ENCODE results near the gene FAM229B.
"Not testable (repeated sequence)": the region's sequence is repeated elsewhere in the genome, so short reads cannot be mapped to it uniquely, and the experiment has no call there.

The FAM229B gene

DNA sequence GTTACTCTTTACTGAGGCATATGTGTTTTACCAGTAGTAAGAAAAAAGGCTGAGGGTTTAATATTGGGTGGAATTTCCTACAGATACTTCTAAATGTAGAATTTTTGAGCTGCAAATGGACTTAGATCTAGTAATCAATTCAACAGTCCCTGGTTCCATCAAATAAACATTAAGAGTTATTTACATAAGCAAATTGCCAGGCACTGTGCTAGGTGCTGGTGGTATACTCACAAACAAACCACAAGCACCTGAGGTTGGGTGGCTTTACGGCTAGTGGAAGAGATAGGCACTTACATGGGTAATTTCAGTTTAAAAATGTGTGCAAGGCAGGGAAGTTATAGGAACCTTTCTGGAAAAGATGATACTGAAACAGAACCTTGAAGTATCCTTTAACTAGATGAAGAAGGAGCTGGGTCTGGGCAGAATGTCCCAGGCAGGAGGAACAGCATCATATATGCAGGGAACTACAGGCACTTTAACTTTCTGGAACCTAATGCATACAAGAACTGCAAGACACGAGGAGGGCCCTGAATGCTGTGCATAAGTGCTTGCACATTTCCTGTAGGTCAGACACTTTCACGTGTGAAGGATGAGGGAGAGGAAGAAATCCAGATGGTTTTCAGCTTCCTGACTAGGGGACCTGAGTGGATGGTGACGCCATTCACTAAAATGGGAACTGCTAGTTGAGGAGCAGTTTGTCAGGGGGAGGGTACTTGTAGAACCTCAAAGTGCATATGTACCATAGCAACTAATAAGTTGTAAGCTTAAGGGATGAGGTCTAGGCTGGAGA lies 29.0 kb upstream of the FAM229B start:
- DNase-seq, result no peak

DNA sequence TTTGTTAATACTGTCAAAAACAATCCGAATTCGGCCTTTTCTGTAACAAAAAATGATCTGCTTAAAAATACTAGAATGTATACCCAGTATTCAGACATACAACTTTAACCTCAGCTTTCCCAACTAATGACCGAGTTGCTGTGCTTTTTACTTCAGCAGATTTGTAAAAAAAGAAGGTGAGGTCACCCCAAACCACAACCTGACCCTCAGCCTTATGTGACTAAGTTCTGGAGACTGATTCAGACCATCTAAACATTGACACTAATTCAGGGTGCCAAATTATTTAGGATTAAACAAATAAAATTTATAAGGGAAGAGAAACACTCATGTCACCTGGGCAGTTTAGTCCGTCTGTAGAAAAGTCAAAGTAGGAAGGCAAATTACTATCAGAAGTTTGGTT lies 25.8 kb upstream of the FAM229B start:
- no peak for DNase-seq

DNA sequence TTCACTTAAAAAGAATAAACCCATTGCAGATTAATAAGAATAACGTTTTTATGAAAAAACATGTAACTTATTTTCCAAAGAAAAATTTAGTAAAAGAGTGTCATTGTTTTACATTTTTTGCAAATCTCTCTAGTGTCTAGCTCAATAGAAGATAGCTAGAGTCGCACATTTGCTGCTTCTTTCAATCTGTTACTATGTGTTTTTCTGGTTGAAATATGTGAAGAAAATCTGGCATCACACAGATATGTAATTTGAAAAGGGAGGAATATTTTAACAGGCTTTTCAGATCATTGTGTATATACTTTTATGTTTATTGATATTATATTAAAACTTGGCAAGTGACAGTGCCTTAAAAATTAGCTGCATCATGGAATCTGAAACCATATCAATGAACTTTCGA lies 24.4 kb upstream of the FAM229B start:
- DNase-seq, result no peak

DNA sequence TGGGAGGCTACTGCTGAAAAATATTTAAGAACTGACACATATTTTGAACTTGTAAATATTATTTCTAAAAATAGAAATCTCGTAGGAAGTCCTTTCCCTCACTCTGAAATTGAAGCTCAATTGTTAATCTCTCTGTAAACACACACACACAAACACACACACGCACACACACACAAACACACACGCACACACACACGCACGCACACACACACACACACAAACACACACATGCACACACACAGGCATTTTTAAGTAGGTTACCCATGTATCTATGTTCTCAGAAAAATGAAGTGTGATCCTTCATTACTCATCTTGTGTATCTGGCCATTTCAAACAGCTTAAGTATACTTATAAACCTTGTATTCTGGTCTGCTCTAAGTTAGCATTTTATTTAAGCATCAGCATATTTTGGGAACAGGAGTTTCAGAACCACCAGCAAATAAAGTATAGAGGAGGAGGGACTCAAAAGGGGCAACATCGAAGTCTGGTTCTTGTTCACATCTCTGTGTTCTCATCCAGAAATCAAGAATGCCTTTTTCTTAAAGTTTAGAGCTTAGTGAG lies 21.9 kb upstream of the FAM229B start:
- DNase-seq, result no peak

DNA sequence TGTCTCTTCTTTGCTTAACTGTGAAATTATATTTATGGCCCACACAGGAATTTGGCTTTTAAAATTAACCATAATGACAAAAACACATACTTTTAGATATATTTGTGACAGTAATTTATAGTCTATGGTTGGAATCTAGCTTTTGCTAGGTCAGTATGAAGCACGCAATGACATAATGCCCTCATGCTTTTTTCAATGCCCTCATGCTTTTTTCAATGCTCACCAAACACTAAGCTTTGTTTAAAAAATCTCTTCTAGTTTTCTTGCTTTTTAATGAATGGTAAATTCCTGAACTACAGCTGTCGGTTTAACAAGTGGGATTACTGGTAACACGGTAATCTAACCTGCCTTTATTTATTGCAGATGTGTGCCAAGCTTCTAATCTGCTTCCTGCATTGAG lies 20.8 kb upstream of the FAM229B start:
- DNase-seq, result no peak

DNA sequence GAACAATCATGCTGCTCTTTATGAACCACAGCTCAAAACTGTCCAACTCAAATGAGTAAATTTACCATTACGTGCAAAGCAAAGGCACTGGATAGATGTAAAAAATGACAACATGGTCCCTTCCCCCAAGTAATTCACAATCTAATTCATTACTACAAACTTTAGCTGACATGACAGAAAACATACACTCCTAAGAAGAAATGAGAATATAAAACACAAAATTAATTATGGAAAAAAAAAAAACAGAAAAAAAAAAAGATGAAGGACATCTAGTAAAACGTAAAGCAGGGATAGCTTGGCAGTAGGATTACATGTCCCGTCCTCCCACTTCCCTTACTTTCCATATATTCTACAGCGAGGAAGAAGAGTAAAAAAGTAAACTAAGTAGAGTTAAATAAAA lies 5.8 kb upstream of the FAM229B start:
- DNase-seq, result no peak

DNA sequence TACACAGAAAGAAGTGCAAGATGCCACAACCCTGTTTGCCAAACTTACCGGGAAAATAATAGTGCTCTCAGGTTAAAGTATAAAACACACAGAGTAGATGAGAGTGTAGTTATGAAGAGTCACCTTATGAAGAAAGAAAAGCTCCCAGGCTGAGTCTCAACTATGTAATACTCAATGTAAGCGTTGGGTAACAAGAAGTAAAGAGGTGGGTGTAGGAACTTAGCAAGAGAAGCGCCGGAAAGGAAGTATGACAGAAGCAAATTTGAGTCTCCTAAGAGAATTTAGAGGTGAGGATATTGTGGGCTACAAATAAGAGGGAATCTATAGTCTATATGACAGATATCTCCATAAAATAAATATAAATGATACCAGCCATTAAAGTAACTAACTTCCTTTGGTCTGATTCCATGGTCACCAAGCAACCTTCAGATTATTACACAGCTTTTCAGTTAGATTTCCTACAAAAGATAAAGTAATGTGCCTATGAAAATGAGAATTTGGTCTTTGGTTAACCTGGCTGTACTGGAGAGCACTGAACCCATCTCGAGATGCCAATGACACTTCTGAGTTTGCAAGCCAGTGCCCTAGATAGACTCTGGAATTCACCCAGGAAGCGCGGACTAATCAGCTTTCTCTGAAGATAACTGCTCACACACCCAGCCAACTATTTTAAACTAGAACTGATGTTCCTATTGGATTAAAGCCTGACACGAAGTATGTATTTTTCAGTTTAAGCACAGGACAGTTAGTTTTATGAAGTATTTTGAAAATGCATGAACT lies 1.9 kb upstream of the FAM229B start:
- no peak for DNase-seq

DNA sequence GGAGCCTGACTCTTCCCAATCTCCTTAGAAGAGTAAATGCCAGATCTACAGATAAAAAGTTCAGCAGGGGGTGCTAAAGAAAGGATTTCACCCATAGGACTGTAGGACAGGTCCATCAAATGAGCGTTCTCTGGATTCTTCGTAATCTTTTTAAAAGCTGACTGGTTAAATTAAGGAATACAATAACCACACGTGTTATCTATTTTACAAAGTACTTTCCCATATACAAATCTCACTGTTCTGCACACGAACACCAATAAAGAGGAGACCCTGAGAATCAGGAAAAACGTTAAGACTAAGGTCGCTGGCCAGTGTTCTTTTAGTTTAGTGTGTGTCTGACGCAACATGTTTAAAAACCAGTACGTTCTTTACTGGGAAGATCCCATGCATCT lies 651 bp upstream of the FAM229B start:
- DNase-seq, result no peak

DNA sequence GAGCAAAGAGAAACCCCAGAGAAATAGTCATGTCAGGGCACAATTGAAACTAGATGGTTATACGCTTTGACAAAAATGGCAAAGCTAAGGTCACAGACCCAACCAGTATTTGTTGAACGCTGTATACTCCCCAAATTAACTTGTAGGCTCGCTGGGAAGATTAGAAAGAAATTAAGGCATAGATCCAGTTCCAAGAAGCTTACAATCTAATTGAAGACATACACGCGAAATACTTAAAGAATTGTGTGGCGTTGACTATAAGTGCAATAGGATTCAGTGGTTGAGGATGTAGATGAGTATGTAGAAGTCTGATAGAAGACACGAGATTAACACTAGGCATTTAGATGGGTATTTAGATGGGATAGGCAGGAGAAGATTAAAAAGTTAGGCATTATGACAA lies 525 bp downstream of the FAM229B start:
- DNase-seq, result no peak

DNA sequence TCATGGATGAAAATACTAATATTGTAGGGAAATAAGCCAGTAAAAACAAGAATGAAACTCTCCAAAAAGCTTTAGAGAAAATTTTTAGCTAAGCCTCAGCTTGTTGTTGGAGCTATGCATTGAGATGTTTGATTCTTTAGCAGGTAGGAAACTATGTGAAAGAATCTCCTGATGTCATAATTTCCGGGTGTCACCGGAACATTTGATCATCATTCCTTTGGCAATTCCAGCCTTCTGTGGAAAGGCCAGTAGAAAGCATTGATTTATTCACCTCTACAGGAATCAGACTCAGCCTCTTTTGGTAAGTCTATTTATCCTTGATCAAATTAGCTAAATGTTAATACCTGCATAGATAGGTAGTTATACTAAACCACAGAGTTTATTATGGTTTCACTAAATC lies 9.5 kb downstream of the FAM229B start:
- no peak for DNase-seq

DNA sequence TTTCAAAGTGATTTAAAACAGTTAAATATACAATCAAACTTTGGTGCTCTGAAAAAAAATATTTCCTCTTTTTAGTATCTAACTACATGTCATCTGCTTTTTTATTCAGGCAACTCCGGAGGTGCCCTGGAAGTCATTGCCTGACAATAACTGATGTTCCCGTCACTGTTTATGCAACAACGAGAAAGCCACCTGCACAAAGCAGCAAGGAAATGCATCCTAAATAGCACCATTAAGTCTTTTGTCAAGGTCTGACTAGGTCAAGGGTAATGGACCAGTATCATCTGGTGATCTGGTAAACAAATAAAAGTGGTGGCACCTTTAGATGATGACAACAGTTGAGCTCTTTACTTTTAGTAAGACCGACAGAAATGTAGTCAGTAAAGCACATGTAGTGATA lies 13.2 kb downstream of the FAM229B start:
- no peak for DNase-seq

DNA sequence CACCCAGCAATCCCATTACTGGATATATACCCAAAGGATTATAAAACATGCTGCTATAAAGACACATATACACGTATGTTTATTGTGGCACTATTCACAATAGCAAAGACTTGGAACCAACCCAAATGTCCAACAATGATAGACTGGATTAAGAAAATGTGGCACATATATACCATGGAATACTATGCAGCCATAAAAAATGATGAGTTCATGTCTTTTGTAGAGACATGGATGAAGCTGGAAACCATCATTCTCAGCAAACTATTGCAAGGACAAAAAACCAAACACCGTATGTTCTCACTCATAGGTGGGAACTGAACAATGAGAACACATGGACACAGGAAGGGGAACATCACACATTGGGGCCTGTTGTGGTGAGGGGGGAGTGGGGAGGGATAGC lies 18.6 kb downstream of the FAM229B start:
- not testable (repeated sequence) for DNase-seq

DNA sequence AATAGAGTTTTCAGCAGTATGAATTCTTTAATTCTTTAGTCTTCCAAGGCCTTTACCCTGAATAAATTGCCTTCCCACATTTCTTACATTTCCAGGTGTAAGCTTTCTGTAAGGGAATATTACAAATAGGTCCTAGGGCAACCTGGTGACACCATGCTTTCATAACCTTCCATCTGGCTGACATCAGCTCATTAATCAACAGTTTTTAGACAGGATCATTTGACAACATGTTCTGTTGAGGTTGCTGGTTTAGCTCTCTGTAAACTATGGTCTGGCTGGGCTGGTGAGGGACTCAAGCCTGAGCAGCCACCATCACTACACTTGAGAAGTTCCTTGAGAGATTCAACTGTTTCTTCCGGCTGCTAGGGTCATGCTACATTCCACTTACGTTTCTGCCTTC lies 19.2 kb downstream of the FAM229B start:
- no peak for DNase-seq

DNA sequence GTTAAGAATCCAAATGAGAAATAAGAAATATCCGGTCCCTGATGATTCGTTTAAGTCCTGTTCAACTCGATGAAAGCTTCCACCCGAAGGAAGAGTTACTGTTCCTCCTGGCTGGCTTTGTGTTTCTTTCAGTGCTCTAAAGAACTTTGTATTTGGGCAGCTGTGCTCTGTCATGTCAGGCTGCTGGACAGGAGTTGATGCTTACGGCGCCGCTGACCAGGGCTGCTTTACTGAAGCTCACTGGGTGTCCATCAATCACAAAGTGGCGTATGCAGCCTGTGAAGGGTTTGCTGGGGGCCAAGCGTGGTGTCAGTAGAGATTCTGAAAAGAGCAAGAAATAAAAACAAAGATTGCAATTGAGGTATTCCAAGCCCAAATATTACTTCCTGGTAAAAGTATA lies 21.9 kb downstream of the FAM229B start:
- DNase-seq, result peak; percentile 19

DNA sequence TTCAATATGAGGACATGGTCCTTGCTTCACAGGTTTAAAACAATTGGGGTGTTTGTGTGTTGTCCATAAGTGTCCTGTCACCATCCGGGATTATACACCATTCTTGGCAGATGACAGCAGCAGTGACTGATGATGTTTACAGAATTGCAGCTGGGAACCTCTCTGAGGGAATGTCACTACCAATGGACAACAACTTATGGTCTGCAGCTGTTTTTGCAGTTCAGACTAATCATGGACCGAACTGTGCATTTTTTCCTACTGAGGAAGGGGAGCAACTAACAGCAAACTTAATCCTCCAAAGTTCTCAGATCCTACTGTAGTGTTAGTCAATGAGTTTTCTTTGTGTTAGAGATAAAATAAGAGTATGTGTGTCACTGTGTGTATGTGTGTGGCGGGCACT lies 26.0 kb downstream of the FAM229B start:
- no peak for DNase-seq

DNA sequence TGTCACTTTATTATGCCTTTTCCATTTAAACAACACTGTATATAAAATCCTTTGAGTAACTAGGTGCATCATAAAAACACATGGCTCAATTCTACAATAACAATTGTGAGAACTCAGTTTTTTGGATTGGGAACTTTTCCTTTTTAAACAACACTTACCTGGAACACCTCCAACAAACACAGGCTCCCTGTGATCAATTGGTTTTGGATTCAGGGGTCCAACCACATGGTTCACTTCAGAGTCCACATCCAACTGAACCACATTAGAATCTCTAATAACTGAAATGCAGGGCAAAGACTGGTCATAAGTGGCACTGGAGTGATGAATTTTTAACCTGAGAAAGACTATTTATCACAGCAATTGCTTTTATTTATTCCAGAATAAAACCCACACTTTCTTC lies 26.5 kb downstream of the FAM229B start:
- DNase-seq, result no peak

DNA sequence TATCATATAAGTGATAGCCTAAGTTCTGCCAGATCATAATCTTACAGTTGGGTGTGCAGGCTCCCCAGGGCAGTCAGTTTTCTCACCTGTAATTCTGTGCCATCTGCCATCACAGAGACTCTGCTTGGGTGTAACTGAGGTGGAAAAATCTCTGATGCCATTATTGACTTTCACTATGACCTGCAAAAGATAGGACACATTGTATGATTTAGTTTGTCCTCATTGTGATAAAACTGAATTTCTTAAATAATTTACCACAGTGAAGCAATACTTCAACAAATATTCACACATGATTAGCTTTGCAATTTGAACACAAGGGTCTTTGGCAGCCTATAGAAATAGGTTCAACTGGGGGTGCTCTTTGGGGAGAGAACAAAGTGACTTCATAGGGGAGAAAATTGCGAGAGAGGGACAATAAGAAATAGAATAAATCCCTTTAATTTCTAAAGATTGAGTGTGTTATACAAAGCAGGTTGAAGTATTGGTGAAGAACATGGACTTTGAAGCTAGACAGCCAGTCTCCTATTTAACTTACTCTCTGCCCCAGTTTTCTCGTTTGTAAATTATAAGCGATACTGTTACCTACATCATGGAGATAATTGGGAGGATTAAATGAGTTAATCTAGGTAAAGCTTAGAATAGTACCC lies 27.3 kb downstream of the FAM229B start:
- no peak for DNase-seq

DNA sequence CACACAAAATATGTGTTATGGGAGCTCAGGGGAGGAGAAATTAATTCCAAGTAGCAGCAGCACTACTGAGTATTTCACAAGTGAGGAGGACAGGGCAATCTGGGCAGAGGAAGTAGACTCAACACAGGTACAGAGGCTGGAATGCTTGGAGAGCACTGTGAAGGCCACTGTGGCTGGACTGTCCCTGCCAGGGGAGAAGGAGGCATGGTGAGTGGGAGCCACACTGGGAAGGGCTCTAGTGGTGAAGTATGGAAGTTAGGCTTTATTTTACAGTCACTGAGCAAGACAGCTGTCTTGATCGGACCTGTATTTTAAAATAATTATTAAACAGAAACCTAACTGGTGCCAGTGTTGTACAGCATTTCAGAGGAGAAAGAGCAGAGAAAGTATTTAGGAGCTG lies 28.8 kb downstream of the FAM229B start:
- no peak for DNase-seq

DNA sequence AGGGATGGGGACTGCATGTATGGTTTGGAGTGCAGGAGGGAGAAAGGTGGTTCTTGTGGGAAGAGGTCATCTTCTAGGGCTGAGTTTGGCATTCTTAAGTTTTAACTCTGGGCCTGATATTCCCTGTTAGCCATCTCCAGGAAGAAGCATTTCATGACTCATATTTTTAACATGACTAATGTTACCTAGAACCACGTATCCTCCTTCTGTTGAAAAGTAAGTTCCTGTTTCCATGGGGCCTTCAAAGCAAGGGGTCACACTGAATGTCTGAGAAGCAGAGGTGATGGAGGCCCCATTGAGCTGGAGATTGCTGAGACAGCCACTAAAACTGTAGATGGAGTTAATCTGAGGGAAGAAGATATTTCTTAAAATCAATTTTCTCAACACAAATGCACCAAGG lies 30.2 kb downstream of the FAM229B start:
- DNase-seq, result no peak

DNA sequence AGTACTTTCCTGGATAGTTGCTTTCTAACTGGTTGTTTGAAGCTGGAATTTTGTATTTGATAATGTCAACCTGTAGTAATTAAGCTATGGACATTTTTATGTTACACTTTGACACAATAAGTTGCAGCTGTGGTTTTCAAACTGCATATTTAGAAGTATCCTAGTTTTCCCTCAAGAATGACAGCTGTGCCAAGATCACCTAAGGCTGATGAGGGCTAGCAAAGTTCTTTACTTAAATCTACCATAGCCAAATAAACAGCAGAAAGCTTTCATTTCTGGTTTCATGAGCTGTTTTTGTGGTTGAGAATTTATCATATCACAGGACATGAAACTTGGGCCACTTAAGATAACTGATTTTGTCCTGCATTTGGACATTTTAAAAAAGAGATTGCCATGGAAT lies 30.6 kb downstream of the FAM229B start:
- DNase-seq, result no peak

DNA sequence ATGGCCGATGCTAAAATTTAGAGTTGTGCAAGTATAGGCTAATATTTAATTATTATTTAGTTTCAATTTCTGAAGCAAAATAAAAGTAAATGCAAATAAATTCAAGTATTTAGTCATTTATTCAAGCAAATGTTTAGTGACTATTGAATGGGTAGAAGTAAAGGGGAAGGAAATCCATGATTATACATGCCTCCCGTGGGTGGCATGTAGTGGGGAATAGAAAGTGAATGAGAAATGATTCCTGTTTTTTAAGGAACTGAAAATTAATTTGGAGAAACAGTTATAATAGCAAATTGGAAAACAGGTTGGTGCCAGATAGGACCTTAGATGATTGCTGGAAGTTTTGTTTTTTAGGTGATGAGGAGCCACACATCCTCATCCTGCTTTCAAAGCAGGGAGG lies 35.4 kb downstream of the FAM229B start:
- no peak for DNase-seq

DNA sequence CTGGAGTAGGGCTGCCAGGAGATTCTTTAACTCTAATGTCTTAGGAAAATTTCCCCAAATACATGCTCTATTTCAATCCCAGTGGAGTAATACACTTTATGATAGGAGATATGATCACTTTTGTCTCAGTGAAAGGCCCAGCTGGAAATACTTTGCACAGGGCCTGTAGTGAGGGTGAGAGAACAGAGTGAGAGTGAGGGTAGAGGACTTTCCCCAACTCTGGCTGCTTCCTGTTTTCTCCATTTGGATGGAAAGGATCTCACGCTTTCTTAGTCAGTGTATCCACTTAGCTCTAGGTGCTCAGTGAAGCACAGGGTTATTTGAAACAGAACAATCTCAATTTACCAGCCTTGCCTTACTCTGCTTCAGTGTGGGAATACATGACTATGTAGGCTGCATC lies 36.6 kb downstream of the FAM229B start:
- DNase-seq, result no peak

DNA sequence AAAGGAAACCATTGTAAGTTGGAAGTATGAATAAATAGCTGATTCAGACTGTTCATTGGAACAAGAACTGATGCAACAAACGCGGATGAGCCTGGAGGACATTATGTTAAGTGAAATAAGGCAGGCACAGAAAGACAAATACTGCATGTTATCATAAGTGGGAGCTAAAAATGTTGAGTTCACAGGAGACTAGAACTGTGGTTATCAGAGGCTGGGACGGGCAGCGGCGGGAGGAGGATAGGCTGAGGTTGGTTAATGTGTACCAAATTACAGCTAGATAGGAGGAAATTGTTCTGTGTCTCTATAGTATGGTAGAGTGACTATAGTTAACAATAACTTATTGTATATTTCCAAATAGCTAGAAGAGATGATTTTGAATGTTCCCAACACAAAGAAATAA lies 40.8 kb downstream of the FAM229B start:
- DNase-seq, result no peak

Measured in right kidney (tissue), 1 donor.